DMS153 treated with DMSO at 0.1 percent for 48 hours (cell line): ENCODE results near the gene DCAF10.
"Not testable (repeated sequence)": the region's sequence is repeated elsewhere in the genome, so short reads cannot be mapped to it uniquely, and the experiment has no call there.

Experiments used
- DNase-seq: peaks from one replicate; lab custom pipeline; 2025; ENCODE audit not compliant: unreplicated experiment; lab: John Stamatoyannopoulos, UW

The DCAF10 gene

DNA sequence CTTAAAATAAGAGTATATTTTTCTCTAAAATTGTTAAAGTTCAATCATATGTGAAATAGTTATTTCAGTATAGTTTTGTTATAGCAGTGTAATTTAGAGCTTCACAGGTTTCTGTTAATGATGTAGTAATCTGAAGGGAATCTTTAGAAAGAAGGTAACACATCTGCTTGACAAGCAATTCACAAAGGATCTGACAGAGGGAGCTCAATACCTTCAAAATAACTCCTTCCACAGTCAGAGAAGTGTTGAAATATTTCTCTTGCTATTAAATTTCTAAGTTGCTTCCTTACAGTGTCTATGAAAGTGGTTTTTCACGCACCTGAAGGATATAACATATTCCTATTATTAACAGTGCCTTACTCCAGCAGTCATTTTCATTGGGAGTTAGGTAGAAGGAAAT, 58.4 kb downstream of the DCAF10 start:
- DNase-seq: no peak

DNA sequence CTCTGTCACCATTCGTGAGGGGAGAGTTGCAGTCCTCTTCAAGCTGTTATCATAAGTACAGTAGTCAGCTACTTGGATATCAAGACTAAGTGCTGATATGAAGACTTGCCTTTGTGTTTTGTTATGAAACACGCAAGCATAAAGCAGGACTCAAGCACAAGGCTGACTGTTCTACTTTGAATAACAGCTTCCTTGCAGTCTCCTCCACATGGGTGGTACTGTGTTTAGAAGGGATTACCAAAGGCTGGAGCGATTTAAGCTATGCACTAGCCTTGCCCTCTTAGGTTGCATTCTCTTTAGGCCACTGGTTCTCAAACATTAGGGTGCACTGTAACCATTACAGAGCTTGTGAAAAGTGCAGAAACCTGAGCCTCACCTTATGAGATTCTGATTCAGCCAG, 61.9 kb downstream of the DCAF10 start:
- DNase-seq: no peak

DNA sequence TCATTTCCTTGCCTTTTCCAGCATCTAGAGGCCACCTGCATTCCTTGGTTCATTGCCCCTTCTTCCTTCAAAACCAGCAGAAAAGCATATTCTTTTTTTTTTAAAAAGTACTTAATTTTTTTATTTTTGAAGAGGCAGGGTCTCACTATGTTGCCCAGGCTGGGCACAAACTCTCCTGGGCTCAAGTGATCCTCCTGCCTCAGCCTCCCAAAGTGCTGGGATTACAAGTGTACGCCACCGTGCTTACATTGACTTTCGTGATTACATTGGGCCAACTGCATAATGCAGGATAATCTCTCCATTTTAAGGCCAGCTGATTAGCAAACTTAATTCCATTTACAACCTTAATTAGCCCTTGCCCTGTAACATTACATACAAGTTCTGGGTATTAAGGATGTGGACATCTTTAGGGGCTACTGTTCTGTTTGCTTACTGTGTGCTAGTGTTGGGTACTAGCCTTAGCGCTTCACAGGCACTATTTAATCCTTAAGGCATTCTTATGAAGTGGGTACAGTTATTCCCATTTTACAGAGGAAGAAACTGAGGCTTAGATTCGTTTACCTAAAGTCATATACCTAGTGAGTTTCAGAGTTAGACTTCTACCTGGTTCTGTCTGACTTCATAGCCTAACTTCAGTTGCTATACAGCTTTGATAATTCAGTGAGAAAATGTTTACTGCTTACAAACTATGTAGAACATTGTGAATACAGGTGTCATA, 69.6 kb downstream of the DCAF10 start:
- no peak for DNase-seq

GRCh38 chr9:37870799-37871176, 70.2 kb downstream of the DCAF10 start:
- DNase-seq: no peak

DNA sequence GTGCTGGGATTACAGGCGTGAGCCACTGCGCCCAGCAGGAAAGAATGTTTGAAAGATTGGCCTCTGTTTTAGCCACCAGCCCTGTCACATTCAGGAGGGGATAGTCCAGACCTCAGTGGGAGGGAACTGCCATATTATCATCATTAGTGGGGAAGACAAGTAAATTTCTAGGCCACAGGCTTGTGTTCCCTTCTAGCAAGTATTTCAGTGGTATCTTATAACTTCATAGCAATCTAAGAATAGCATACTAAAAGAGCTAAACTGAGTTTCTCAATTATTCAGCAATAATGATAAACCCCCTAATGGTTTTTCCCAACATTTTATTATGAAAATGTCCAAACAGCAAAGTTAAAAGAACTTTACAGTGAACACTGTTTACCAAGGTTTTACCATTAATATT, 73.4 kb downstream of the DCAF10 start:
- DNase-seq: no peak

GRCh38 chr9:37876376-37876775, 75.8 kb downstream of the DCAF10 start:
- no peak for DNase-seq

GRCh38 chr9:37880916-37881479, 80.4 kb downstream of the DCAF10 start:
- no peak for DNase-seq

GRCh38 chr9:37887977-37888583, 87.5 kb downstream of the DCAF10 start:
- not testable (repeated sequence) for DNase-seq

DNA sequence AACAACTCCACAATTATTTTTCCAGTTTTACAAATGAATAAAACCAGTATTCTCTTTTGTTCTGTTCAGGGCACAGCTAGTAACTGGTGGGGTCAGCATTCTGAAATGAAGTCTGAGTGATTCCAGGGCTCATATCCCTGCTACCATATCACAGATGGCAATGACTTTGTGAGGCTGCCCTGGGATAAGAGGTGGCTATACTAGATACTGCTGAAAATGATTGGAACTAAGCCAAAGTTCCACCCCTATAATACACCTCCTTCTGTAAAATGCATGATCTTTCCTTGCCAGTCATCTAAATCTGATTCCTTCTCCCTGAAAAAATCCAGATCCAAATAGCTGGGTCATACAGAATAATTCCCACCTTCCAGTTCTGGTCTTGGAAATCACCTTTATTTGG, 88.9 kb downstream of the DCAF10 start:
- DNase-seq: no peak

- DNase-seq: not testable (repeated sequence)
Measured at GRCh38 chr9:37891042-37891441, 90.4 kb downstream of the DCAF10 start.

DNA sequence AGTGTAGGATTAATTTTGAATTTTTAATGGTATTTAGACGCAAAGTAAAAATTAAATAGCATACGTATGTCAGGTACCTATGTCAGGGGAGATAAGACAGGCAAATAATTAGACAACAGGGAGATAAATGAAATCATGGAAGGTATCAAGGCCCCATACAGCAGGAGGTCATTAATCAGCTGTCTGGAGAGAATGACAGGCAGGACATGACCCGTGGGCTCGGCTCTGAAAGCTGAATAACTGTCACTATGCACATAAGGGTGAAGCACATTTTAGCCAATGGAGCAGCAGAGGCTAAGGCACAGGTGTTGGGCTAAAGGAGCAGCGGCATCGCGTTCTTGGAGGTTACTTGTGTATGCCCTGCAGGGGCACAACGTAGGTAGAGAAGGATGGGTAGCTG, 91.5 kb downstream of the DCAF10 start:
- DNase-seq: no peak

DNA sequence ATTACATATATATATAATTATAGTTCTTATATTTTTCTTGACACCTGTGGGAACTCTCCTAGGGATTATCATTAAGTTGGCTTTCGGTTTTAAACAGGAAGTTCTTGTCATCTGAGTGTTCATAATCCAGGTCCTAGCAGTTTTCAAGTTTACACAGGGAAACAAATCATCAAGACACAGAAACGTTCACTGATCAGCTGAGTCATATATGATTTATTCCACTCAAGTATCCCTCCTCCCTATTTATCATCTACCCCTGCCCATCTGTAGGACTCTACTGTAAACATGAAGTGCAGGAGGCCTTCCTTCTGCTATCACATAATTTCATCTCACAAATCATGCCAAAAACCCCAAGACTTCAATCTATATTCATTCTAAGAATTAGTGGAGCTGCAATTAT, 97.1 kb downstream of the DCAF10 start:
- no peak for DNase-seq

DNA sequence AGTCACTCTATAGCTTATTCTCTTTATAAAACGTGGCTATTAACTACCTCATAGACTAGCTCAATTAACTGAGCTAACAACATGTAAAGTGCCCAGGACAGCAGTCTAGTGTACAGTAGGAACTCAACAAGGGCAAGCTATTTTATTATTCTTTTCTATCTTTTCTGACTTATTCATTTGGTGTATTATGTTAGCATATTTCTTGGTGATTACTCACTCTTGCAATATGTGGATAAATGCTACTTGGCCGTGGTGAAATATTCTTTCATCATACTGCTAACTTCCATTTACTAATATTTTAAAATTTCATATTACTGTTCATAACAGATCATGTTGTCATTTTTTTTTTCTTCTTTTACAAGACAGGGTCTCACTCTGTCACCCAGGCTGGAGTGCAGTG, 98.4 kb downstream of the DCAF10 start:
- DNase-seq: no peak

- no peak for DNase-seq
Measured at GRCh38 chr9:37902131-37902530, 101.5 kb downstream of the DCAF10 start.

DNA sequence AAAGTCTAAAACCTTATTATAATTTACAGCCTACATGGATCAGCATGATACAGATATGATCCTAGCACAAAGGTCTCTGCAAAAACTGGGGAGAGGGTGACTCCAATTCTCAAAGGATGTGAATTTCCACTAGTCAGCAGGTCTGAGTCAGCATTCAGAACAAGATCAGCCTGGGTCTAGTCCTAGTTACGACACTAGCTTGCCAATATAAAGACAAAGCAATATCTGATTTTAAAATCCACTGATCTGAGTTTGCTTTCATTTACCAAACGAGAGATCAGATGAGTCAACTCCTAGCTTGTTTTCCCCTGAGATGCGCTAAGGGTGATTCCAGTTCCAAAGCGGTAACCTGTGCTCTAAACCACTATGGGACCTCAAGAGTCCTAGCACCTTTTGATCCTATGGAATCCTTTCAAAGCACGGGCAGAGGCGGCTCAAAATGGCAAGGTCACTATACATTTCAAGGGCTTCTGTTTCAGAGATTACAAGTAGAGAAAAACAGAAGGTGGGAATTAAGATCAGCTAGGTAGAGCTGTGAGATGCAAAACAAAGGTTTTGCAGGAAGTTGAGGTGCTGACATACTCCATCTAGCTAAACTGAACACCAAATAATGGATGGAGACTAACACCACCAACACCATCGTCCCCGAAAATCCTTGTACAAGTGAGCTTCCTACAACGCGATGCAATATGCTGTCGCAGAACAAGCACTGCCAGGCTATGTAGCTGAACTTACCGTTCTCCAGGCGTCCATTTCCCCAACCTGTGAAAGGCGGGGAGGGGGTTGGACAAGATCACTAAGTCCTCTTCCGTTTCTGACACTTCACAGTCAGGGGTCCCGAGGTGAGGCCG, 102.4 kb downstream of the DCAF10 start:
- no peak for DNase-seq

DNA sequence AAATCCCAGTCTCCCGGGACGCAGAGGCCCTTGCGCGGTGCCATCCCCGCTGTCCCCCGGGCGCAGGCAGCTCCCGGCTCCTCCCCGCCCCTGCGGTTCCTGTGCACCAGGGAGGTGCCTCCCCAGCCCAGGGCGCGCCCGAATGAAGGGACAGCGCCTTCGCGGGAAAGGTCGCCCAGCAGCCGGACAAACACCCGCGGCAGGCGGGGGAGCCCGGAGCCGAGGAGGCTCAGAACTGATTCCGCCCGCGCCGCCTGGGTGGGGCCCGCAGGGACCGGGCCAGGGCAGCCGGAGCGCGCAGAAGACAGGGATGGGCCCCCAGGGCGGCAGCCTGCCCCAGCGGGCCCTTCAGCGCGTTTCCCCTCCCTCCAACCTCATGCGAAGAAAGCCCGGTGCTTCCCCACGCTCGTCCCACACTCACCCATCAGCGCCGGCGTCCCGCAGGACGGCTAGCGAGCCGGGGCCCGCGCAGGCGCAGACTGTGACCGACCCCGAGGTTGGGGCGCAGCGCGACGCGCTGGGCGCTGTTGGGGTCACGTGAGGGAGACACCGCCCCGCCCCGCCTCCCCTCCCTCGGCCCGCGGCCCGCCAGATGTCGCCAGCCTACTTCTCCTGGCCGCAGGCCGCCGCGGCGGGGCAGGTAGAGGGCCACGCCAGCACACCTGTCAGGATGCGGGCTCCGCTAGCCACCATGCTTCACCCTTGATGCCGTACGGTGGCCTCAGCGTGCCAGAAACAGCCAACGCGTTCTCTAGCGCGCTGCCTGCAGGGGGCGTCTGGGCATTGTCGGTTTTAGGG, 103.2 kb downstream of the DCAF10 start, which contains the start of gene SLC25A51:
Gene SLC25A51, minus strand, starts transcription at position 481 of the 798 bp plus-strand sequence. CDS start 15,577 bp downstream, outside the sequence.
- peak; percentile 80 for DNase-seq

- no peak for DNase-seq
Measured at GRCh38 chr9:37904445-37905130, 104.0 kb downstream of the DCAF10 start.

DNA sequence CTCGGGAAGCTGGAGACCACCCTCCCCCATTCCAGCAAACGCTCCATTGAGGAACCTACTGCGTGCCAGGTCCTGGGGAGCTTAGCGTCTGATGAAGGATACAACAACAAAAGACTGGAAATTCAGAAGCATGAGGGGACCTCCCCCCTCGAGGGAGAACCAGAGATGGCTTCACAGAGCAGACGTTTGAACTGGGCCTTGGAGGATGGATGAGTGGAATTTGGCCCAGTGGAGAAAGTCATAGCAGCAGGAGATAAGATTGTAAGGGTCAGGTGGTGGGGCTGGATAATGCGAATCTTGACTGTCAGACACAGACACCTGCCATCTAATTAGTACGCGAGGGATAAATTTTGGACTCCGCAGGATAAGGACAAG, 104.5 kb downstream of the DCAF10 start:
- DNase-seq: no peak

GRCh38 chr9:37905776-37906175, 105.2 kb downstream of the DCAF10 start:
- no peak for DNase-seq
